Measurements from ENCODE around the gene PNMA6F.
"Not testable (repeated sequence)": the region's sequence is repeated elsewhere in the genome, so short reads cannot be mapped to it uniquely, and the experiment has no call there.

Gene PNMA6F

DNA sequence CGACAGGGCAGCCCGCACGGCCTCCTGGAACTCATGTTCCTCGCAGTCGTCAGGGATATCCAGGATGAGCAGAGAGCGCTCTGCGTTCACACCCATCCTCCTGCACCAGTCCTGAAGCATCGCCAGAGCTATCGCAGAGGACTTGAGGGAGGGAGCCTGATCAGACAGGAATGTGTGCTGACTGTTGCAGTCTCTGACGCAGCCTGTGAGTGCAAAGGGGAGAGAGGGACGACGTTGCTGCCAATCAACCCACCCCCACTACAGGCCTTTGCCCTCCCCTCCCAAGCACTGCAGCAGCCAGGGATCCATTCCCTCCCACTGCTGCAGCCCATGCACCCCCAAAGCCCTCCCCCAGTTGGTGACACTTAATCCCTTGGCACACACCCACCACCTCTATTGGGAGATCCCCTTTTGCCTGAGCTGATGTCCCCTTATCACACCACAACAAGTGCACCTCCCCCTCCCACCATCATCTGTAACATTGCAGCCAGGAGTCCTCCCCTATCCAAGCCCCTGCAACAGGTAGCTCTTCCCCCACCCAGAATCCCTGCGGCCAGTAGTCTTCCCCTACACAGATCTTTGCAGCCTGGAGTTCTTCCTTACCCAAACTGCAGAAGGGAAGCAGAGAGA, 897 bp downstream of the PNMA6F start:
- H3K9me2 ChIP-seq (replicated peaks; ENCODE audit: insufficient read depth, low read length): no peaks in the 10 kb centered on the region
- H4K20me1 ChIP-seq (ENCODE audit: low read depth, low read length): no peaks in the 10 kb centered on the region
- no peaks in the 10 kb centered on the region for H3K79me2 ChIP-seq (ENCODE audit: insufficient read depth, low read length)
- H3K4me2 ChIP-seq (ENCODE audit: low read depth, low read length, poor library complexity, severe bottlenecking): no peak overlapping the region
- no peak overlapping the region for H2AFZ ChIP-seq (ENCODE audit: low read depth, low read length, severe bottlenecking)
- no peaks in the 10 kb centered on the region for H3F3A ChIP-seq (ENCODE audit: insufficient read depth)
- no peak for TF ChIP-seq EZH2phosphoT487 (conservative IDR thresholded peaks at IDR 0.05; ENCODE audit: low read length)
- no peak for TF ChIP-seq CTCF (IDR thresholded peaks at IDR 0.05; ENCODE audit: insufficient read depth, low read length, poor library complexity, severe bottlenecking)
- H3K9me3 ChIP-seq (ENCODE audit: insufficient read depth, low read length): no peaks in the 10 kb centered on the region
- no peaks in the 10 kb centered on the region for H3K27me3 ChIP-seq (ENCODE audit: low read length)
- H3K36me3 ChIP-seq (ENCODE audit: low read length): no peaks in the 10 kb centered on the region
- no peak overlapping the region for H3K9ac ChIP-seq (ENCODE audit: low read length)
- no peak overlapping the region for H3K4me3 ChIP-seq (ENCODE audit: insufficient read depth, low read length, poor library complexity, severe bottlenecking)
- H3K27ac ChIP-seq (ENCODE audit: low read depth, low read length): no peak overlapping the region

DNA sequence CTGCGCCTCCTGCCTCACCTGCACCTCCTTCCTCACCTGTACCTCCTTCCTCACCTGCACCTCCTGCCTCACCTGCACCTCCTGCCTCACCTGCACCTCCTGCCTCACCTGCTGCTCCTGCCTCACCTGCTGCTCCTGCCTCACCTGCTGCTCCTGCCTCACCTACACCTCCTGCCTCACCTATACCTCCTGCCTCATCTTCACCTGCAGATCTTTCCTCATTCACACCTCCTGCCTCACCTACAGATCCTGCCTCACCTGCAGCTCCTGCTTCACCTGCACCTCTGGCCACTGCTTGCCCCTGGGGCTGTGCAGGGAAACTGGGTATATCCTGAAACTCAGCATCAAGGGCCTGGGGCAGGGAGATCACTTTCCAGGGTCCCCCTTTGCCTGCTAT, 1.5 kb downstream of the PNMA6F start:
- H3K9me2 ChIP-seq (replicated peaks; ENCODE audit: insufficient read depth, low read length); H4K20me1 ChIP-seq (ENCODE audit: low read depth, low read length); H3F3A ChIP-seq (ENCODE audit: insufficient read depth); H3K27ac ChIP-seq (ENCODE audit: low read depth, low read length); H3K27me3 ChIP-seq (ENCODE audit: low read length); H3K4me3 ChIP-seq (ENCODE audit: insufficient read depth, low read length, poor library complexity, severe bottlenecking); H3K9me3 ChIP-seq (ENCODE audit: insufficient read depth, low read length); H3K4me2 ChIP-seq (ENCODE audit: low read depth, low read length, poor library complexity, severe bottlenecking); H2AFZ ChIP-seq (ENCODE audit: low read depth, low read length, severe bottlenecking); H3K36me3 ChIP-seq (ENCODE audit: low read length); H3K79me2 ChIP-seq (ENCODE audit: insufficient read depth, low read length); H3K9ac ChIP-seq (ENCODE audit: low read length): not testable (repeated sequence)

DNA sequence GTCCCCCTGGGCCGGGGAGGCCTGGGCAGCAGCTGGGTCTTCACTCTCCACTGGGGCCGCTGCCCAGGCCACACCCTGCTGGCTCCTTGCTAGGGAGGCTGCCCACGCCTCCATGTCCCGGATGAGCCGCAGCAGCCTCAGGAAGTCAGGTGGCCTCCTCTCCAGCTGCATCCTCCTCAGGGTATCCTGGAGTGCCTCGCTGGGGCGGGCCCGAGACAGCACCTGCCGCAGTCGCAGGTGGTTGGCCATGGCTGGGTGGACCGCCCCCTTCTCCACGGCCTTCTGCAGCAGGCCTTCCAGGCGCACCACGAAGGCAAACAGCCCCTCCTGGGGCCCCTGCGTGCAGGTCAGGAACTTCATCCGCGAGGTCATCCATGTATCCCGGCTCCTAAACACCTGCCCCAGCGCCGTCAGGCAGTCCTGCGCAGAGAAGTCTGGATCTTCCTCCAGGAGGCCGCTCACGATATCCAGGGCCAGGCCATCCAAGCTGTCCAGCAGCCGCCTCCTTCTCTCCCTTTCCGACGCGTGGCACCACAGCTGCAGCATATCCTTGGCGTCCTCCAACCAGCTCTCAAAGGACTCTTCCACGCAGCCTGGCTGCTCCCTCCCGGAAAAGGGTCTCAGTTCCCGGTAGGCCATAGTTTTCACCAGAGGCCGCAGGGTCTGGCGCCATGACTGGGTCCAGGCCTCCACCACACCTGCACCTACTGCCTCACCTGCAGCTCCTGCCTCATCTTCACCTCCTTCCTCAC, 2.1 kb downstream of the PNMA6F start:
- Histone ChIP-seq H3K27me3 (ENCODE audit: low read length) (no peaks in the 10 kb centered on the region), H3K4me2 (ENCODE audit: low read depth, low read length, poor library complexity, severe bottlenecking) (no peak overlapping the region), H3K4me3 (ENCODE audit: insufficient read depth, low read length, poor library complexity, severe bottlenecking) (no peak overlapping the region), H3F3A (ENCODE audit: insufficient read depth) (no peaks in the 10 kb centered on the region), H2AFZ (ENCODE audit: low read depth, low read length, severe bottlenecking) (no peak overlapping the region), H4K20me1 (ENCODE audit: low read depth, low read length) (no peaks in the 10 kb centered on the region), H3K36me3 (ENCODE audit: low read length) (no peaks in the 10 kb centered on the region), H3K79me2 (ENCODE audit: insufficient read depth, low read length) (no peaks in the 10 kb centered on the region), H3K9me2 (replicated peaks; ENCODE audit: insufficient read depth, low read length) (no peaks in the 10 kb centered on the region), H3K9me3 (ENCODE audit: insufficient read depth, low read length) (no peaks in the 10 kb centered on the region), H3K27ac (ENCODE audit: low read depth, low read length) (no peak overlapping the region), H3K9ac (ENCODE audit: low read length) (no peak overlapping the region)
- TF ChIP-seq CTCF (IDR thresholded peaks at IDR 0.05; ENCODE audit: insufficient read depth, low read length, poor library complexity, severe bottlenecking) (no peak), EZH2phosphoT487 (conservative IDR thresholded peaks at IDR 0.05; ENCODE audit: low read length) (no peak)

- no peak overlapping the region for H2AFZ ChIP-seq (ENCODE audit: low read depth, low read length, severe bottlenecking)
- no peak overlapping the region for H3K9ac ChIP-seq (ENCODE audit: low read length)
- H3K4me2 ChIP-seq (ENCODE audit: low read depth, low read length, poor library complexity, severe bottlenecking): no peak overlapping the region
- H3K36me3 ChIP-seq (ENCODE audit: low read length): no peaks in the 10 kb centered on the region
- no peaks in the 10 kb centered on the region for H3K27me3 ChIP-seq (ENCODE audit: low read length)
- H3K27ac ChIP-seq (ENCODE audit: low read depth, low read length): no peak overlapping the region
- no peaks in the 10 kb centered on the region for H3K79me2 ChIP-seq (ENCODE audit: insufficient read depth, low read length)
- H3K9me3 ChIP-seq (ENCODE audit: insufficient read depth, low read length): no peaks in the 10 kb centered on the region
- no peak for TF ChIP-seq EZH2phosphoT487 (conservative IDR thresholded peaks at IDR 0.05; ENCODE audit: low read length)
- TF ChIP-seq CTCF (IDR thresholded peaks at IDR 0.05; ENCODE audit: insufficient read depth, low read length, poor library complexity, severe bottlenecking): no peak
- no peaks in the 10 kb centered on the region for H4K20me1 ChIP-seq (ENCODE audit: low read depth, low read length)
- no peaks in the 10 kb centered on the region for H3F3A ChIP-seq (ENCODE audit: insufficient read depth)
- no peak overlapping the region for H3K4me3 ChIP-seq (ENCODE audit: insufficient read depth, low read length, poor library complexity, severe bottlenecking)
- no peaks in the 10 kb centered on the region for H3K9me2 ChIP-seq (replicated peaks; ENCODE audit: insufficient read depth, low read length)
Observed at GRCh38 chrX:153318811-153319210, 2.8 kb downstream of the PNMA6F start.
